Lung microvascular endothelial cell (primary cell): ENCODE measurements around the gene TRMT10C. TPM values are rescaled to one million over a fixed set of nuclear protein-coding genes. Genes with fewer than 3 reads are reported as not detected.

Source experiments
- total RNA-seq: library from RNA; depleted of rRNA; stranded (reverse); fragments of >200 nt; gene quantifications from 2 replicates; pipeline ENCODE4 v1.2.1, GENCODE V29; 2014

The TRMT10C gene
- total RNA-seq, 1 donor from 2014 or later, result 25.2 TPM

Other genes with a start within 250 kb of the TRMT10C start
- 0.44 and 0.99 TPM in 2 replicates for gene IMPG2, start 241.3 kb upstream of the TRMT10C start, total RNA-seq
- gene SENP7, start 48.7 kb upstream of the TRMT10C start, total RNA-seq, result 8.7 and 14.7 TPM in 2 replicates
- gene PCNP, start 12.3 kb downstream of the TRMT10C start, total RNA-seq, result 55.4 and 58.3 TPM in 2 replicates
- gene ZBTB11, start 115.3 kb downstream of the TRMT10C start, total RNA-seq, result 12.2 and 18.5 TPM in 2 replicates
- 2,417 and 3,012 TPM in 2 replicates for gene RPL24, start 124.8 kb downstream of the TRMT10C start, total RNA-seq
- gene CEP97, start 162.7 kb downstream of the TRMT10C start, total RNA-seq, result 4.8 and 5.7 TPM in 2 replicates
- 6.3 and 6.5 TPM in 2 replicates for gene NXPE3, start 217.3 kb downstream of the TRMT10C start, total RNA-seq